Stimulated activated CD4-positive, alpha-beta T cell treated with anti-CD3 and anti-CD28 coated beads, Interleukin-2, amount 100 ng/mL, for 24 hours (primary cell): ENCODE results near the gene RFC1.

Source experiments
- DNase-seq, 2 donors: peaks; one replicate each; pipeline ENCODE4 v3.0.0-alpha.2; 2020

RFC1 gene

DNA sequence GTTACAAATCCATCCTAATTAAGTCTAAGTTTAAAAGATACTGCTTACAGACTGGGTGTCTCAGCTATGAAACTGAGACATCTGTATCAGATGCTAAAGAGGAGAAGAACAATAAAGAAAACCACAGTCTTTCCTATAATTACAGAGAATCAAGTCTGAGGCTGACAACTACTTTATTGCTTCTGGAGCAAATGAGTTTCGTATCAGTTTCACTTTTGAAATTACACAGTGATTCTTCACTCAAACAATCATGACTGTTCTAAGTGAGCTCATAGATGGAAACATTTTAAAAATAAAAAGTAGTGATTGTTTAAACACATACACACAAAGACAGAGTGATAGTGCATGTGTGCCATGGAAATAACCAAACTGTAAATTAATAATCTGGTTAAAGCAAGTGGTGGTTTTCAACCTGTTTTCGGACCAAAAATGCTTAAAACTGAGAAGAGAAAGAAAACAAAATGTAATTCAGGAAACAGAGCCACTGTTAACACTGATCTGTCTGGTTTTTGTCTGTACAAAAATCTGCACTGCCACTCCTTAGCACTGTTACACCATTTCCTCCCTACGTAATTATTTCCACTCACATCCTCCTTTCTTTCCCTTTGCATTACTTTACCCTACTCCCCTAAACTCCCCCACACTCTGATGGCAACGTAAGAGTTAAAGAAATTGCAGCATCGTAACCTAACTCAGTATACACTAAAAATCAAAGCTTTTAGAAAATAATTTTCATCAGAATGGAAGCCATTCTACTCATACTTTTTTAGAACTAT, 12.5 kb downstream of the RFC1 start:
- DNase-seq, result peak in 1 of 2 donors; percentile 30

GRCh38 chr4:39353149-39353477, 13.0 kb downstream of the RFC1 start:
- DNase-seq, result peak in 1 of 2 donors; percentile 46

GRCh38 chr4:39349326-39349725, 16.8 kb downstream of the RFC1 start:
- DNase-seq, result no peak

- peak in 1 of 2 donors; percentile 40 for DNase-seq
Measured at GRCh38 chr4:39348371-39349315, 17.5 kb downstream of the RFC1 start.

DNA sequence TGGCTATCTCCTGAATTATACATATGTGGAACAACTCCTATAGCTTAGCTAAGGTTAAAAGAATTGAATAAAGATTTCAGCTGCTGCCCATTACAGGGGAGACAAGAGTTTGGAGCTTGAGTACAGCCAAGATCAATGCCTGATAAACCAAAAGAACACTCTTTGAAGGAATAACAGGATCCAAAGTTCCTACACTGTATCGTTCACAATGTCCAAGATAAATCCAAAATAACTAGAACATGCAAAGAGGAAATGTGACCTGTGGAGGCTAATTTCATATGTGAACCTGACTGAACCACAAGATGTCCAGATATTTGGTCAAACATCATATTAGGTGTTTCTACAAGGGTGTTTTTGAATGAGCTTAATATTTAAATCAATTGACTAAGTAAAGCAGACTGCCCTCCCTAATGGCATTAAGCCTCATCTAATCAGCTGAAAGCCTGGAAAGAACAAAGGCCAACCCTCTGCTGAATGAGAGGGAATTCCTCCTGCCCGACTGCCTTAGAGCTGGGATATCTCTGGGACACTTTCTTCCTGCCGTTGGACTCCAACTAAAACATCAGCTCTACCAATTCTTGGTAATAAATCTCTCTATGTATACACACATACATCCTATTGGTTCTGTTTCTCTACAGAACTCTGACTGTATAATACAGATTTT, 19.2 kb downstream of the RFC1 start:
- no peak for DNase-seq

DNA sequence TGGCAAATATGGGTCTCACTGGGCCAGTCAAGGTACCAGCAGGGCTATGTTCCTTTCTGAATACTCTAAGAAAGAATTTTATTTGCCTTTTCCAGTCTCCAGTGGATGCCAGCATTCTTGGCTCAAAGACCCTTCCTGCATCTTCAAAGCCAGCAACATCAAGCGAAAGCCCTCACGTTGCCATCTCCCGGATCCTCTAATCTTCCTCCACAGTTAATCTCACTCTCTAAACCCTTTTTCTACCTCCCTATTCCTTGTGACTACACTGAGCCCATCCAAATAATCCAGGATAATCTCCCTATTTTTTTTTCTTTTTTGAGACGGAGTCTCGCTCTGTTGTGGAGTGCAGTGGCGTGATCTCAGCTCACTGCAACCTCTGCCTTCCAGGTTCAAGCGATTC, 23.4 kb downstream of the RFC1 start:
- no peak for DNase-seq

GRCh38 chr4:39341075-39341725, 25.0 kb downstream of the RFC1 start:
- no peak for DNase-seq

DNA sequence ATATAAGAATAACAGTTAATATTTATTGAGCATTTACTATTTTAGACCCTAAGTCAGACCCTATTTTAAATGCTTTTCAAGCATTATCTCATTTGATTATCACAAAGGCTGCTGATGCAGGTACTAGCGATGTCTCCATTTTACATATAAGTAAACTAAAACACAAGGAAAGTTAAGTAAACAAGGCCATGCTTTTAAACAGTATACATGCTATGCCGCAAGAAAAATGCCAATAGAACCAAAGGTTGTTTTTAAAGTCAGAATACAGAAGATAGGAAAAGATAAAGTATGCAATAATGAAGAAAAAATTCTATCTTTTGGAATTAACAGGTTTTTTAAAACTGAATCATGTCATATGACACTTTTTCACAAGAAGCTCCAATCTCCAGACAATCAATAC, 26.2 kb downstream of the RFC1 start:
- DNase-seq, result no peak

GRCh38 chr4:39337841-39338240, 28.3 kb downstream of the RFC1 start:
- DNase-seq, result no peak

GRCh38 chr4:39335566-39335965, 30.6 kb downstream of the RFC1 start:
- no peak for DNase-seq

DNA sequence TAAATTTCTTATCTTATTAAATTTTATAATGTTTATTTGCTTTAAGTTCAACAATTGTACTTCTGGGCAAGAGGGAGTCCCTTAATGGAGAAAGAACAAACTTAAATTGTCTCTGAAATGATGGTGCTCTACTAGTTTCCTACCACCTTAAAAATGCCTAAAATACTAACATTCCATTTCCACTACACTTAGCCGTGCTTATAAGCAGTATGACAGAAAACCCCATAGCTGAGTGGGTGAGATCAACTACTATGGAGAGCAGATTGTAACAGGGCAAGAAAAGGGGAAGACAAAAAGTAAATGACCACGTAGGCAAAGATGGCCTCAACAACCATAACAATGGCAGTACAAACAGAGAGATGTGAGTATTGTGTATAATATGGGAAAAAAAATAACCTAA, 35.0 kb downstream of the RFC1 start:
- DNase-seq, result no peak

- DNase-seq, result no peak
Measured at GRCh38 chr4:39330353-39330752, 35.8 kb downstream of the RFC1 start.

DNA sequence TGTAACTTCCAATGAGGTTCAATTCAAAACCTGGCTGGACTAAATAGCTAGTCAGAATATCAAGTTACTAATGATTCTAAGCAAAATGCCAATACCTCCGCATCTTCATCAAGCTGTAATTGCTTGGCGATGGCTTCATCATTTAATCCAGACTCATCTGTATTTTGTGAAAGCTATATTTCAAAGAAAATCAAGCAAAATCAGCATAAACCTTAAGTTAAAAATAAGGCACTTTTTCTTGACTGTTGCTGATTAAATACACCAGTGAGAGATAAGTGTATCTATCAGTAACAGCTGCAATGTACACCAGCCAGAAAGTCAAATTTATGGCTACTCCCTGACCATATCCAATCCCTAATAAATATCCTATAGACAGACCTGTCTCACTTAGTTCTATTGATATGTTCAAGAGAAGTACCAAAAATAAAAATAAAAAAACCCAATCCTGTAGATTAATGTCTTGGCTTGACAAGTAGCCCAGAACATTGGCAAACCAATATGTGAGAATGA, 39.6 kb downstream of the RFC1 start:
- no peak for DNase-seq

GRCh38 chr4:39324897-39325613, 41.1 kb downstream of the RFC1 start:
- DNase-seq, result no peak

DNA sequence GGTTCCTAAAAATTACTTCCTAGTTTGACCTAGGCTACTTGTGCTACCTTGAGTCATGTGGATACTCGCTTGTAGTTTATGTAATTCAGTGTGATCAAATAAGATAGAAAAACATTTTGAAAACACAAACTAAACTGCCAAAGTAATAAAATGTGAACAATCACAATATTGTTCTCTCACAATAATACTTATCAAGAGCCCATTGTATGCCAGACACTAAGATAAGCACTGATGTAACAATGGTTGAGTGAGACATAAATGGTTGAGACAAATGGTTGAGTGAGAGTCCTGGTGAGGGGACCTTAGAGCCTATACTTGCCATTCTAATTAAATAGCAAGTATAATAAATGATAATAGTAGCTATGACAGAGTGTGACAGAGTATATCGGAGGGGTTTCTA, 41.7 kb downstream of the RFC1 start:
- no peak for DNase-seq

DNA sequence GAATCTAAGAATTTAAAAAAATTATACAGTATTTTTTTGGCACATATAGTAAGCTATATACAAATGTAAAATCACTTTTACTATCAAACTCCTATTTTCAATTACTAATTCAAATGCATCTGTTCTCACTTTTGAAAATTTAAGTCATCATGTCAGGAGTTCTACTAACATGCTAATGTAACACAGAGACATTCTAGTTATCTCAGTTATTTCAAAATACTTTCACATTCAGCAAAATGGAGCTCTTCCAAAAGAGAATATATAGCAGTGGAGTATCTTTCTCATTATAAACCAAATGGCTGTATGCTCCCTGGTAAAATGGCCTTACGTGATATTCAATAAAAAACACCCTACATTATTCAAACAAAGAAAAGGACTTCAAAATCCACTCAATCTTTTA, 42.3 kb downstream of the RFC1 start:
- DNase-seq, result no peak

GRCh38 chr4:39320381-39321115, 45.6 kb downstream of the RFC1 start:
- DNase-seq, result no peak

DNA sequence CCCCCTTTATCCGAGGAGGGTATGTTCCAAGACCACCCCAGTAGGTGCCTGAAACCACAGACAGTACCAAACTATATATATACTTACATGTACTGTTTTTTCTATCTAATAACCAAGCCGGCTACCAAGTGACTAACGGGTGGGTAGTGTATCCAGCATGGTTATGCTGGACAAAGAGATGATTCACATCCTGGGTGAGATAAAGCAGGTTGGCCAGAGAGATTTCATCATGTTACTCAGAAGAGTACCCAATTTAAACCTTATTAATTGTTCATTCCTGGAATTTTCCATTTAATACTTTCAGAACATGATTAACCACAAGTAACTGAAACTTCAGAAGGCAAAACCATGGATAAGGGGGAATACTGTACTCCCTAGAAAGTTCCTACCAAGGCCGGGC, 46.5 kb downstream of the RFC1 start:
- no peak for DNase-seq

DNA sequence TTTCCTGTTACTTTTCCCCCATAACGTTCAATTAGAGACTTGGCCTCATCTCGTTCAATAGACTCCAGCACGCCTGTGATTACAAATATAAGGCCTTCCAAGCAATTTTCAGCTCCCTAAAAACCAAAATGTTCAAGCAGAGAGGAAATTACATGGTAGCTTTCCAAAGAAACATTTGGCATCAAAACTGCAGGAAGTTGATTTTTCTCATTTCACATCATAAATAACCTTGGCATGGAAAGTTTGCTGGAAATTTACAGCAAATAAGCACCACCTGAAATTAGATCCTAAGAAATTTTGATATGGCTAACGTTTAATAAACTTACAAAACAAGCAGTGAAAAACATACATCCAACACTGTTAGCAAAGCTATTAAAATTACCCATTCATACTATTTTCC, 53.3 kb downstream of the RFC1 start:
- DNase-seq, result no peak

DNA sequence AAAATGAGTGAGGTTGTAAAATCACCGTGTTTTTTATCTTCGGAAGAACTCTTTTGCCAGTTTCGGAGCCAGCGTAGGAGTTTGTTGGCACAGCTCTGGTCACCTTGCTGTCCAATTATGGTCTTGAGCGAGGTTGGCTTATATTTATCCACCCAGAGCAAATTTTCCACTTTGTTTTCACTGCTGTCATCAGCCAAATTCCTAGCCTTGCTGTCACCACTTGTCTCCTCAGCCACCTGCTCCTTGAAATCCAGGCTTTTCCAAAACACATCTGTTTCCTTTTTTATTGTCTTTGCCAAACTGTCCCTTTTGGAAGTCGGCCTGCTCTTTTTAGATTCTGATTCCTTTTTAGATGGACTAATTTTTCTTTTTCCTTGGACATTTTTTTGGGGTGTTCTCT, 57.6 kb downstream of the RFC1 start:
- no peak for DNase-seq

GRCh38 chr4:39305912-39306677, 60.1 kb downstream of the RFC1 start:
- DNase-seq, result no peak
